NCI-H2029 treated with DMSO at 0.1 percent for 48 hours (cell line): Measurements from ENCODE around the gene BEND3.
A peak's percentile ranks its signal among the peaks of the same experiment; 100 is the strongest.
"Not testable (repeated sequence)": the region's sequence is repeated elsewhere in the genome, so short reads cannot be mapped to it uniquely, and the experiment has no call there.

ENCODE experiments used
- DNase-seq: peaks from one replicate; lab custom pipeline; 2025; lab: John Stamatoyannopoulos, UW

The BEND3 gene

DNA sequence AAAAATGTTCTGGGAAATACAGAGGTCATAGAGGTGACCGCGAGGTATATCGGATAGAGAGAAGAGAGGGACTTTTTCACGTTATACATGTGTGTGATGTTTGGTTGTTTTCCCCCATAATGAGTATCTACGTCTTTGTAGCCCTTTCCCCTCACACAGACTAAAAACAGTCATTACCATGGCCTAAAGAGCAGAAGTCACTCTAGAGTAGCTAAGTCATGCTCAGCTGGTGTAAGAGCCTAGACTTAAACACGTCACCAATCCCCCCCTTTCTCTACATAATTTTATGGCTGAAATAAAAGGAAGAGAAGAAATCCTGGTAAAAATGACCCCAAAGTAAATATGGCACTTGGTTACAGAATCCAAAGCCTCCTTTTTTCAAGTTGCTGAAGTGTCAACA lies 6.0 kb upstream of the BEND3 start:
- no peak for DNase-seq

DNA sequence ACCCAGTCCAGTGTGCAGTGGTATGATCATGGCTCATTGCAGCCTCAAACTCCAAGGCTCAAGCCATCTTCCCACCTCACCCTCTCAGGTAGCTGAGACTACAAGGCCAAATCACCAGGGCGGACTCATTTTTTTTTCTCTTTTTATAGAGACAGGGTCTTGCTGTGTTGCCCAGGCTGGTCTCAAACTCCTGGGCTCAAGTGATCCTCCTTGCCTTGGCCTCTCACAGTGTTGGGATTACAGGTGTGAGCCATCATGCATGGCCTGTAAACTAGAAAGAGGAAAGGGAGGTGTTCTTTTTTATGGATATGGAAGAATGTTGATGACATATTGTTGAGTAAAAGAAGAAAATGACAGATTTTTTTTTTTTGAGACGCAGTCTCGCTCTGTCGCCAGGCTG lies 5.1 kb upstream of the BEND3 start:
- no peak for DNase-seq

- no peak for DNase-seq
Measured at GRCh38 chr6:107118976-107119375, 3.7 kb upstream of the BEND3 start.

DNA sequence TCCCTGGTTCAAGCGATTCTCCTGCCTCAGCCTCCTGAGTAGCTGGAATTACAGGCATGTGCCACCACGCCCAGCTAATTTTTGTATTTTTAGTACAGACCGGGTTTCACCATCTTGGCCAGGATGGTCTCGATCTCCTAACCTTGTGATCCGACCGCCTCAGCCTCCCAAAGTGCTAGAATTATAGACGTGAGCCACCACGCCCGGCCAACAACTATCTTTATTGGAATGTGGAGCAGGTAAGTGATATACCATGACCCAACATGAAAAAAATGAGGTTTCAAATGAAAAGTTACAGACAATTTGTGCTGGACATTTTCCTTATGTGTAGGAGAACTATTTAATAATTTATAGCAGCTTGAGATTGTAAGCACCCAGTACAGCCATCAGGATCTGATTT lies 3.2 kb upstream of the BEND3 start:
- not testable (repeated sequence) for DNase-seq

- no peak for DNase-seq
Measured at GRCh38 chr6:107116931-107117330, 1.6 kb upstream of the BEND3 start.

- DNase-seq, result no peak
Measured at GRCh38 chr6:107116328-107116892, 1.1 kb upstream of the BEND3 start.

DNA sequence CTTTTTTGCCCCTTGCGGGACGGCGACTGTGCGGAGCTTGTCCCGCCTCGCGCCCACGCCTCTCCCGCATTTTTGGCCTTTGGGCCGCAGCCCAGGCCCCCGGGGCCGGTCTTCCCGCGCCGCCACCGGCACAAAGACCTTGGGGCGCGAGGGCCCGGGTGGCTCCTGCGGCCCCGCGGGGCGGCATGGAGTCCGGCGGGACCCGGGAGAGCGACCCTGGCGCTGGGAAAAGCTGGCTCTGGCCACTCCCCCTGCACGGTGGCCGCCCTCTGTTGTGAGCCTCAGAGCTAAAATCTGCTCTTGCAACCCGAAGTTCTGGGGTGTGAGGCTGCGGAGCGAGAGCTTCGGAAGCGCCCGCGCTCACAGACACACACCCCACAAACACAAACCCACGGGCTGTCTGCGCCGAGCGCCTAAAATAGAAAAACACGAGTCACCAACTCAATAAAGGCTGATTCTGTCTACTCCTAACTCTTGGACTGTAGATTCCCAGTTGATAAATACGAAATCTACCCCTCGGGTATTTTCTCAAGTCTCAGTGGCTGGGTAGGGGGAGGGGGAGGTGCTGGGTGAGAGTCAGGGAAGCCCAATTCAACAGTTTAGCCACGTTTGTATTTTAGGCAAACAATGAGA lies 496 bp upstream of the BEND3 start:
- DNase-seq, result peak; percentile 67

- DNase-seq, result peak; percentile 49
Measured at GRCh38 chr6:107114213-107114925, 946 bp downstream of the BEND3 start.

GRCh38 chr6:107110200-107110599 lies 5.1 kb downstream of the BEND3 start:
- DNase-seq, result no peak

DNA sequence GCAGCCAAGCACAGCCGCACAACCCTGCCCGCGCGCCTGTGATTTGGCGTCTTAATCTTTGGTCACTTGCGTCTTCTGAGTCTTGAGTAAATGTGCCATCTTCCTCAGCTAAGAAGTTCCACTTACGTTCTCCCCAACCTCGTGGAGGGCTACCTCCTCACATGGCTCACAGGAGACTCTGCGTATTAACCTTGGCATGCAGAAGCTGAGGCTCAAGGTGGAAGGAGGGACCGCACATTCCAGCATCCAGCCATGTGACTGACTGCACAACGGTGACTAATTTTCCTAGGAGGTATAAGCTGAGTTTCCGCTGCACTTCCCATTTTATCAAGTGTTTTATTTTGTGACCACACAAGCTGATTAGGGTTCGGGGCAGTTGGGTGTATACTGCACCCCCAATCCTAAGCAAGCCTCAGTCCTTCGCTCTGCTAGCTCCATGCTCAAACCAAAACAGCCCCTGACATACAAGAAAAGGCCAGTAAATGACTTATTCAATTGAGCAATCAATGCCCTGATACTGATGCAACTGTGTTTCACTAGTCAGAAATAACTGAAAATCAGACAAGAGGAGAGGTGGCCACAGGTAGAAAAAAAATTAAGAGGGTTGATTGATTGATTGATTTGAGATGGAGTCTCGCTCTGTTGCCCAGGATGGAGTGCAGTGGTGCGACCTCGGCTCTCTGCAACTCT lies 7.0 kb downstream of the BEND3 start:
- DNase-seq, result no peak

- DNase-seq, result no peak
Measured at GRCh38 chr6:107107791-107108190, 7.5 kb downstream of the BEND3 start.

DNA sequence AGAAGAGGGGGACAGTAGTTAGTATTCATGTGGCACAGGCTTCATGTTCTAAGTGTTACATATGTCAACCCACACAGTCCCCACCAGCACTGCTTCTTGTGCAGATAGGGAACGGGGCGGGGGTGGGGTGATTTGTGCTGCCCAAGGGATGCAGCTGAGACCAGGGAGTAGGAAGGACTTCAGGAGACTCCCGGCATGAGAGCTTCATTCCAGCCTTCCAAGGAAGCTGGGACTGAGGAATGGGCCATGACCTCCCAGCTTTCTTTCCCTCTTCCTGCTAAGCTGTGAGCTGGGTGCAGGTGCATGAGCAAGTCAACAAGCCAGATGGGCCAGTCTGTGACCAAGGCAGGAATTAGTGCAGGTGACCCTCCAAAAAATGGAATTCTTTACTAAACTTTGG lies 9.2 kb downstream of the BEND3 start:
- DNase-seq, result no peak

- DNase-seq, result no peak
Measured at GRCh38 chr6:107105511-107106116, 9.7 kb downstream of the BEND3 start.

DNA sequence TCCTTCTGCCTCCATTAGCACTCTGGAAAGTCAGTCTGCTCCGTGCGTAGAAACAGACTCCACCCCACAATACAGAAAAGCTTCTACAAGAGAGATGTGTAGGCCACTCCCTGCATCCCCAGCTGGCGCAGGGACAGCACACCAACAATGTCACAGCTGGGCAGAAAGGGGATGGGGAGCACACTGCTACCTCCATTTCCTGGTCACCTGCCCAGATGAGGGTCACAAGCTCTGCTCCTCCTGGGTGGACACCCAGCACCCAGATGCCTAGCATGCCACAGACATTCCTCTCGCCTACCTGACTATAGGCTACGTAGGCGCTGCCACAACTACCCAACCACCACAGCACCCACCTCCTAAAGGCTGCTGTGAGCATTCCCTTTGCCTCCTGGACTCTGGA lies 12.2 kb downstream of the BEND3 start:
- DNase-seq, result no peak

GRCh38 chr6:107102414-107102805 lies 12.9 kb downstream of the BEND3 start:
- no peak for DNase-seq

GRCh38 chr6:107101686-107102413 lies 13.5 kb downstream of the BEND3 start:
- DNase-seq, result no peak

DNA sequence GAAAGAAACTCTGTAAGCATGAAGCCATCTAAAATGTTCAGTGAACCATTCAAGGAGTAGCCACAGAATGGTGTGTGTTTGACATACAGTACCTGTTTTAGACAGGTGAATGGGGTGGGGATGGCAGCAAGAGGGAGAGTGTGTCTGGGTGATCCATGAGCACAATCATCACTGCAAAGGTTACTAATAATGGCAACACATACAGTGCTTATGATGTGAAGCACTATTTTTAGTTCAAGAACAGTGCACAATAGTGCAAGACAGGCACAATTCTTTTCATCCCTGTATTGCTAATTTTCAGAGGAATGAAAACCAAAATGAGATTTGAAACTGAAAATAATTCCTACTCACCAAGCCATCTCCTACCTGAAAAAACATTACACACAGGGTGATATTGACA lies 14.1 kb downstream of the BEND3 start:
- DNase-seq, result no peak

DNA sequence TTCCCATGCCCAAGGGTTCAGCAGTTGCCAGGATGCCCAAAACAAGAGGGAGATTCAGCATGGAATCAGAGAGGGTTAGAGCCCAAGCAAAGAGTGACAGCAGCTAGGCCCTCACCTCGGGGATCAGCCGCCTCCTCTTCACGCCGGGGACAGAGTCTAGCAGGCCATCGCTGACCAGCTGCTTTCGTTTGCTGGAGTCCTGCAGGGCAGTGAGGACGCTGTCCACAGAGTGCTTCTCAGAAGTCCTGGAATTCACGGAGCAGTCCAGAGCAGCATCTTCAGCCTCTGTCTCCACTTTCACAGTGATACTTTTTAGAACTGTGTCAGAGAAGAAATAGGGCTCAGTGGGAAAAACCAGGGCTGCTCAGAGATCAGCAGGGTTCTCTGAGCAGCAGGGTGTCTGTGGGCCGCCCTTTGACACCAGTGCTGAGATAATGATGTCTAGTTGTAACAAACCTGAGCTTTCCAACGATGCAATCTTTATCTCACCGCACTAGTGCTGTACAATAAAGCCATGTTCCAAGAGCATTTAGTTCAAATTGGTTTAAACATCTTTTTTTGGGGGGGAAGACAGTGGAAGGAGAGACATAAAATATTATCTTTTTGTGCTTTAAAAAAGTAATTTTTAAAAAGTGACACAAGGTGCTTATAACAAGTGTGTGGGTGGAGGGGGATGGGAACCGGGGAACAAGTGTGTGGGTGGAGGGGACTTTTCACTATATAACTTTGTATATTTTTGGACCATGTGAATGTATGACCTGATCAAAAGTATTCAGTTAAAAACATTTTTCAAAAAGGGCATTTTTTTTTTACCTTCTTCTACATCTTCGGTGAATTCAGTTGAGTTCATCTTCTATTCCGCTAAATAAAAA lies 16.6 kb downstream of the BEND3 start:
- no peak for DNase-seq

GRCh38 chr6:107084459-107084858 lies 30.9 kb downstream of the BEND3 start:
- DNase-seq, result not testable (repeated sequence)

GRCh38 chr6:107083921-107084320 lies 31.4 kb downstream of the BEND3 start:
- DNase-seq, result no peak
